ENCODE data around the gene NOS1AP. TPM values are rescaled to one million over a fixed set of nuclear protein-coding genes. Genes with fewer than 3 reads are reported as not detected.

The NOS1AP gene
- total and polyA plus RNA-seq, 2 donors (not counting 3 experiments of a cell fraction or from before 2014, with no cell fraction given), result 1.3 to 5.4 TPM

DNA sequence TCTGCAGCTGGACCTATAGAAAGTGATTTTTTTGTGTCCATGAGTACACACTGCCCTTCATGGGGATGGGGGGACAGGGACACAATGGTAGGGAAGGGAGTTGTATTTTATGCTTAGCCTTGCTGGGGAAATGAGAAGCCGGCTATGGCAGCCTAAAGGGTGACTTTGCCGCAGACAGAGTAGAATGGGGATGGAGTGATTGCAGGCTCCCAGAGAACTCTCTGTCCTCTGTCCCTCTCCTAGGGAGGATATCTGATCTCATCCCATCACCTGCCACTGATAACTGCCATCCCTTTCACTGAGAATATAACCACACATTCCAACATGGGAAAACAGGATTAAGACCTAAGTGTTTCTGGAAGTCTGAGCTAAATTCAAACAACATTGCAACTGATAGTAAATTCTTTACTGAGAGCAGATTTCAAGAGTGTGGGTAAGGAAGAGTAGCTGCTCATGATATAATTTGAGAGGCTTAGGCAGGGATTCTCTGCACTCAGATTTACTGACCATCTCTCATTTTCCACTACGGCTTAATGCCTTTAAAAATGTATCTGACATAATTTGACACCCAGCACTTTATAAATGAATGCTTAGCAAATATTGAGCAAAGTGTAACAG, 328.6 kb downstream of the NOS1AP start:
- peak; percentile 13 for TF ChIP-seq EZH2 (IDR thresholded peaks at IDR 0.05; ENCODE audit: borderline replicate concordance, low read depth, low read length, severe bottlenecking)
- no peak for TF ChIP-seq GATA2 (IDR thresholded peaks at IDR 0.05; ENCODE audit: insufficient read depth, insufficient read length, low read depth, low read length)
- no peaks in the 10 kb centered on the region for H4K20me1 ChIP-seq (replicated peaks; ENCODE audit: control insufficient read depth, extremely low read depth, insufficient read depth, low read length)
- H3K4me2 ChIP-seq (ENCODE audit: insufficient read depth, low read length), result no peak overlapping the region
- H3K9me3 ChIP-seq (replicated peaks; ENCODE audit: control insufficient read depth, insufficient read depth, low read length), result no peaks in the 10 kb centered on the region
- no peaks in the 10 kb centered on the region for H3K4me1 ChIP-seq (ENCODE audit: control insufficient read depth, extremely low read depth, insufficient read depth, low read length)
- BruUV-seq (replicated peaks), result no TSS peak
- H3K27me3 ChIP-seq (ENCODE audit: control insufficient read depth in 2 of 2, insufficient read depth in 2 of 2, low read length in 2 of 2), result peaks cover 5 to 13% of the 10 kb centered on the region in 2 experiments
- H3K9me1 ChIP-seq (replicated peaks; ENCODE audit: control insufficient read depth, extremely low read depth, insufficient read depth, low read length), result no peaks in the 10 kb centered on the region
- H2AFZ ChIP-seq (ENCODE audit: low read depth, low read length), result no peak overlapping the region
- dilution Hi-C loops (cut with MboI; ENCODE audit: extremely low pct_ligation_motif_present, low sequenced_read_pairs) (no loop called here), intact Hi-C loops (cut with micrococcal nuclease) (no loop called here)
- H3K9ac ChIP-seq (replicated peaks; ENCODE audit: extremely low read depth, insufficient read depth, low read length), result no peak overlapping the region
- DNase-seq (ENCODE audit: low read depth, low spot score) (no peak), FAIRE-seq (no peak)
- no peak overlapping the region for H3K27ac ChIP-seq (ENCODE audit: insufficient read depth, low read depth, low read length)
- ChIA-PET CTCF (interaction anchor here (1.1 to 1.6 kb wide), 4 partner anchors 9 to 606 kb away, joined by 3 to 4 read pairs (median 3); no protein-coding TSS in a partner anchor), POLR2A (no interaction called here)
- no peaks in the 10 kb centered on the region for H3K79me2 ChIP-seq (ENCODE audit: control insufficient read depth, insufficient read depth, low read length)
- no peak overlapping the region for H3K4me3 ChIP-seq (replicated peaks in 1 of 3; ENCODE audit: insufficient read depth in 1 of 3, low read depth in 1 of 3, low read length in 3 of 3)
- no peaks in the 10 kb centered on the region for H3K36me3 ChIP-seq (ENCODE audit: control insufficient read depth in 2 of 2, extremely low read depth in 1 of 2, insufficient read depth in 2 of 2, low read length in 2 of 2)

DNA sequence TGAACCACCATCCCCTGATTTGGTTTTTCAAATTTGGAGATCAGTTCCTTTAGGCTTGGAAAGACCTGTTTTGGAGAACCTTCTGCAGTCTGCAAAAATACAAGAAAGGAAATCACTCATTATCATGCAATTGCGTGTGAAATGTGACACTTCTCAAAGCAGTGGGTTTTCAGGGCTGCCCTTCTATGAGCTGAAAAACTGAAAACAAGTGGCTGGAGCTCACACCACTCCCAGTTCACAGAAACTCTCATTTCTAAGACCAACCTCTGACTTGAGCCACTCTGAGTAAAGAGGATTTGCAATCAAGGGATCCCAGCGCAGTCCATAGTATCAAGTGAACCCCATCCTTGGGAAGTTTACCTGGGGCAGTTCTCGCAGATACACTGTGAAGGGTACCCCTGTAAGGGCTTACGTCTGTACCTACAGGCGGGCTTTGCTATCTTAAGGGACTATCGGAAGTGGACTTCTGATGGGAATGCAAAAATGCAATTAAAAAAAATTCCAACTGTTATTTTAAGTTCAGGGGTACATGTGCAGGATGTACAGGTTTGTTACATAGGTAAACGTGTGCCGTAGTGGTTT, 329.6 kb downstream of the NOS1AP start:
- TF ChIP-seq, protein P1, sequence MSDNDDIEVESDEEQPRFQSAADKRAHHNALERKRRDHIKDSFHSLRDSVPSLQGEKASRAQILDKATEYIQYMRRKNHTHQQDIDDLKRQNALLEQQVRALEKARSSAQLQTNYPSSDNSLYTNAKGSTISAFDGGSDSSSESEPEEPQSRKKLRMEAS (IDR thresholded peaks at IDR 0.05; ENCODE audit: insufficient read depth, insufficient read length), result no peak
- TF ChIP-seq FOS (IDR thresholded peaks at IDR 0.05; ENCODE audit: borderline replicate concordance, insufficient read depth, low read length) (no peak), POLR2A (IDR thresholded peaks at IDR 0.05; ENCODE audit: low read depth, low read length) (no peak), MYC (IDR thresholded peaks at IDR 0.05; ENCODE audit: low read depth, low read length) (no peak), EZH2 (IDR thresholded peaks at IDR 0.05; ENCODE audit: borderline replicate concordance, low read depth, low read length, severe bottlenecking) (no peak), GATA2 (IDR thresholded peaks at IDR 0.05; ENCODE audit: insufficient read depth, insufficient read length, low read depth, low read length) (no peak), JUN (IDR thresholded peaks at IDR 0.05; ENCODE audit: borderline replicate concordance, insufficient read depth, insufficient read length, low read depth) (no peak), POLR2AphosphoS5 (IDR thresholded peaks at IDR 0.05; ENCODE audit: insufficient read depth, low read depth, low read length) (no peak)
- TF ChIP-seq, protein P2, sequence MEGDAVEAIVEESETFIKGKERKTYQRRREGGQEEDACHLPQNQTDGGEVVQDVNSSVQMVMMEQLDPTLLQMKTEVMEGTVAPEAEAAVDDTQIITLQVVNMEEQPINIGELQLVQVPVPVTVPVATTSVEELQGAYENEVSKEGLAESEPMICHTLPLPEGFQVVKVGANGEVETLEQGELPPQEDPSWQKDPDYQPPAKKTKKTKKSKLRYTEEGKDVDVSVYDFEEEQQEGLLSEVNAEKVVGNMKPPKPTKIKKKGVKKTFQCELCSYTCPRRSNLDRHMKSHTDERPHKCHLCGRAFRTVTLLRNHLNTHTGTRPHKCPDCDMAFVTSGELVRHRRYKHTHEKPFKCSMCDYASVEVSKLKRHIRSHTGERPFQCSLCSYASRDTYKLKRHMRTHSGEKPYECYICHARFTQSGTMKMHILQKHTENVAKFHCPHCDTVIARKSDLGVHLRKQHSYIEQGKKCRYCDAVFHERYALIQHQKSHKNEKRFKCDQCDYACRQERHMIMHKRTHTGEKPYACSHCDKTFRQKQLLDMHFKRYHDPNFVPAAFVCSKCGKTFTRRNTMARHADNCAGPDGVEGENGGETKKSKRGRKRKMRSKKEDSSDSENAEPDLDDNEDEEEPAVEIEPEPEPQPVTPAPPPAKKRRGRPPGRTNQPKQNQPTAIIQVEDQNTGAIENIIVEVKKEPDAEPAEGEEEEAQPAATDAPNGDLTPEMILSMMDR (IDR thresholded peaks at IDR 0.05; ENCODE audit: extremely low read depth in 1 of 2, insufficient read depth in 1 of 2, low read depth in 1 of 2, low read length in 2 of 2), result no peak
- no peak for FAIRE-seq
- DNase-seq (ENCODE audit: low read depth, low spot score), result no peak
- Histone ChIP-seq H3K4me2 (ENCODE audit: insufficient read depth, low read length) (no peak overlapping the region), H3K9me1 (replicated peaks; ENCODE audit: control insufficient read depth, extremely low read depth, insufficient read depth, low read length) (no peaks in the 10 kb centered on the region), H3K4me3 (replicated peaks in 1 of 3; ENCODE audit: insufficient read depth in 1 of 3, low read depth in 1 of 3, low read length in 3 of 3) (no peak overlapping the region), H2AFZ (ENCODE audit: low read depth, low read length) (no peak overlapping the region), H3K9ac (replicated peaks; ENCODE audit: extremely low read depth, insufficient read depth, low read length) (no peak overlapping the region), H3K79me2 (ENCODE audit: control insufficient read depth, insufficient read depth, low read length) (no peaks in the 10 kb centered on the region), H3K36me3 (ENCODE audit: control insufficient read depth in 2 of 2, extremely low read depth in 1 of 2, insufficient read depth in 2 of 2, low read length in 2 of 2) (no peaks in the 10 kb centered on the region), H3K4me1 (ENCODE audit: control insufficient read depth, extremely low read depth, insufficient read depth, low read length) (no peaks in the 10 kb centered on the region), H4K20me1 (replicated peaks; ENCODE audit: control insufficient read depth, extremely low read depth, insufficient read depth, low read length) (no peaks in the 10 kb centered on the region), H3K27ac (ENCODE audit: insufficient read depth, low read depth, low read length) (no peak overlapping the region), H3K9me3 (replicated peaks; ENCODE audit: control insufficient read depth, insufficient read depth, low read length) (no peaks in the 10 kb centered on the region), H3K27me3 (ENCODE audit: control insufficient read depth in 2 of 2, insufficient read depth in 2 of 2, low read length in 2 of 2) (peaks cover 5 to 13% of the 10 kb centered on the region in 2 experiments)
- intact Hi-C loops (cut with micrococcal nuclease) (no loop called here), dilution Hi-C loops (cut with MboI; ENCODE audit: extremely low pct_ligation_motif_present, low sequenced_read_pairs) (no loop called here)
- POLR2A ChIA-PET, result no interaction called here
- CTCF ChIA-PET, result interaction anchor here (0.7 to 1.6 kb wide), 5 partner anchors 8 to 607 kb away, joined by 3 to 4 read pairs (median 3); no protein-coding TSS in a partner anchor
- BruUV-seq (replicated peaks), result no TSS peak
